SU-DHL-6 (cell line): Measurements from ENCODE around the gene UVSSA.

ENCODE experiments used
- EZH2phosphoT487 ChIP-seq: fragments of 200-600 bp; sonication (generic), shearing (Covaris generic); conservative IDR thresholded peaks from 2 replicates; pipeline ENCODE4 v1.6.1; 2018; ENCODE audit warnings: mild to moderate bottlenecking, antibody characterized with exemption, low read length, moderate library complexity, mixed read lengths
- TF ChIP-seq, protein P1 (sequence below): fragments of 200-600 bp; sonication (generic); IDR thresholded peaks from one replicate; pipeline ENCODE4 v1.5.1; 2017; ENCODE audit warnings: antibody characterized with exemption, mild to moderate bottlenecking, low read length, moderate library complexity; ENCODE audit not compliant: insufficient read depth, poor library complexity, severe bottlenecking

- TF ChIP-seq, protein P1, sequence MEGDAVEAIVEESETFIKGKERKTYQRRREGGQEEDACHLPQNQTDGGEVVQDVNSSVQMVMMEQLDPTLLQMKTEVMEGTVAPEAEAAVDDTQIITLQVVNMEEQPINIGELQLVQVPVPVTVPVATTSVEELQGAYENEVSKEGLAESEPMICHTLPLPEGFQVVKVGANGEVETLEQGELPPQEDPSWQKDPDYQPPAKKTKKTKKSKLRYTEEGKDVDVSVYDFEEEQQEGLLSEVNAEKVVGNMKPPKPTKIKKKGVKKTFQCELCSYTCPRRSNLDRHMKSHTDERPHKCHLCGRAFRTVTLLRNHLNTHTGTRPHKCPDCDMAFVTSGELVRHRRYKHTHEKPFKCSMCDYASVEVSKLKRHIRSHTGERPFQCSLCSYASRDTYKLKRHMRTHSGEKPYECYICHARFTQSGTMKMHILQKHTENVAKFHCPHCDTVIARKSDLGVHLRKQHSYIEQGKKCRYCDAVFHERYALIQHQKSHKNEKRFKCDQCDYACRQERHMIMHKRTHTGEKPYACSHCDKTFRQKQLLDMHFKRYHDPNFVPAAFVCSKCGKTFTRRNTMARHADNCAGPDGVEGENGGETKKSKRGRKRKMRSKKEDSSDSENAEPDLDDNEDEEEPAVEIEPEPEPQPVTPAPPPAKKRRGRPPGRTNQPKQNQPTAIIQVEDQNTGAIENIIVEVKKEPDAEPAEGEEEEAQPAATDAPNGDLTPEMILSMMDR: no peak
- no peak for TF ChIP-seq EZH2phosphoT487
Measured at GRCh38 chr4:1379801-1380331, 32.9 kb downstream of the UVSSA start.
